Astrocyte of the cerebellum (primary cell): Measurements from ENCODE around the gene RAI14.

Source experiments
- DNase-seq: peaks from one replicate; pipeline ENCODE4 v3.0.0-alpha.2; 2011; ENCODE audit warnings: low read depth
- H3K4me3 ChIP-seq: 2 replicates; pipeline ENCODE4 v1.5.1; 2011; ENCODE audit warnings: mild to moderate bottlenecking, low read depth, low read length, moderate library complexity
- in situ Hi-C: cut with HindIII; loops from 2 replicates; pipeline ENCODE4 v1.10.0; 2017; ENCODE audit warnings: low sequenced_read_pairs
- TF ChIP-seq, protein P1 (sequence below): IDR thresholded peaks from 2 replicates; pipeline ENCODE4 v1.5.1; 2012; ENCODE audit warnings: low read length, low read depth, moderate library complexity, mild to moderate bottlenecking; ENCODE audit errors: missing control alignments

Gene RAI14

GRCh38 chr5:34694012-34694411 lies 37.9 kb downstream of the RAI14 start:
- DNase-seq: no peak
- in situ Hi-C loops: no loop called here
- TF ChIP-seq, protein P1, sequence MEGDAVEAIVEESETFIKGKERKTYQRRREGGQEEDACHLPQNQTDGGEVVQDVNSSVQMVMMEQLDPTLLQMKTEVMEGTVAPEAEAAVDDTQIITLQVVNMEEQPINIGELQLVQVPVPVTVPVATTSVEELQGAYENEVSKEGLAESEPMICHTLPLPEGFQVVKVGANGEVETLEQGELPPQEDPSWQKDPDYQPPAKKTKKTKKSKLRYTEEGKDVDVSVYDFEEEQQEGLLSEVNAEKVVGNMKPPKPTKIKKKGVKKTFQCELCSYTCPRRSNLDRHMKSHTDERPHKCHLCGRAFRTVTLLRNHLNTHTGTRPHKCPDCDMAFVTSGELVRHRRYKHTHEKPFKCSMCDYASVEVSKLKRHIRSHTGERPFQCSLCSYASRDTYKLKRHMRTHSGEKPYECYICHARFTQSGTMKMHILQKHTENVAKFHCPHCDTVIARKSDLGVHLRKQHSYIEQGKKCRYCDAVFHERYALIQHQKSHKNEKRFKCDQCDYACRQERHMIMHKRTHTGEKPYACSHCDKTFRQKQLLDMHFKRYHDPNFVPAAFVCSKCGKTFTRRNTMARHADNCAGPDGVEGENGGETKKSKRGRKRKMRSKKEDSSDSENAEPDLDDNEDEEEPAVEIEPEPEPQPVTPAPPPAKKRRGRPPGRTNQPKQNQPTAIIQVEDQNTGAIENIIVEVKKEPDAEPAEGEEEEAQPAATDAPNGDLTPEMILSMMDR: no peak
- no peak overlapping the region for H3K4me3 ChIP-seq

DNA sequence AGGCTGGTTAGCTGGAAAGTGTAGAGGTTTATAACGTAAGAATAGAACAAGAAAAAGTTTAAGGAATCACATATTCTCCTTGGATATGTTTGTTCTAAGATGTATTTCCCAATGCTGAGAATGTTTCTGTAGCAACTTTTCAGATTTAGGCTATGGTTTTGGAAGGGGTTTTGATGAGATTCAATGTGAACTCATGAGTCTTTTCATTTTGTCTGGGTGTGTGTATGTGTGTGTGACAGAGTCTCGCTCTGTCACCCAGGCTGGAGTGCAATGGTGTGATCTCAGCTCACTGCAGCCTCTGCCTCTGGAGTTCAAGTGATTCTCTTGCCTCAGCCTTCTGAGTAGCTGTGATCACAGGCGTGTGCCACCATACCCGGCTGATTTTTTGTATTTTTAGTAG lies 38.6 kb downstream of the RAI14 start:
- H3K4me3 ChIP-seq: no peak overlapping the region
- in situ Hi-C loops: no loop called here
- no peak for DNase-seq
- TF ChIP-seq, protein P1: no peak

GRCh38 chr5:34695275-34696027 lies 39.3 kb downstream of the RAI14 start:
- DNase-seq: no peak
- in situ Hi-C loops: no loop called here
- no peak overlapping the region for H3K4me3 ChIP-seq
- TF ChIP-seq, protein P1: no peak

GRCh38 chr5:34697308-34698108 lies 41.4 kb downstream of the RAI14 start:
- TF ChIP-seq, protein P1: no peak
- H3K4me3 ChIP-seq: no peak overlapping the region
- DNase-seq: no peak
- in situ Hi-C loops: no loop called here

GRCh38 chr5:34698109-34698419 lies 41.9 kb downstream of the RAI14 start:
- in situ Hi-C loops: no loop called here
- no peak overlapping the region for H3K4me3 ChIP-seq
- DNase-seq: no peak
- TF ChIP-seq, protein P1: no peak

- no peak for DNase-seq
- in situ Hi-C loops: no loop called here
- H3K4me3 ChIP-seq: no peak overlapping the region
- TF ChIP-seq, protein P1: no peak
Measured at GRCh38 chr5:34698754-34699153, 42.6 kb downstream of the RAI14 start.
